Lung (tissue), 12 donors: ENCODE data around the gene ANXA3. TPM values are rescaled to one million over a fixed set of nuclear protein-coding genes. Genes with fewer than 3 reads are reported as not detected.

Experiments
- ATAC-seq: fragments of 200-7000 bp; cut with Tn5 transposase; one replicate; pipeline ENCODE4 v1.9.1; 2020; ENCODE audit warnings: moderate number of reproducible peaks; ENCODE audit not compliant: insufficient read depth, low FRiP score
- DNase-seq, 3 donors: peaks; one replicate each; pipeline ENCODE4 v3.0.0-alpha.2; 2013 to 2017
- H3K27ac ChIP-seq, 2 donors: one replicate each; pipeline ENCODE4 v1.5.1; 2013; ENCODE audit warnings: mild to moderate bottlenecking in 2 of 2, moderate library complexity in 2 of 2, control low read depth in 1 of 2, inconsistent platforms in 1 of 2, low read depth in 1 of 2, low read length in 1 of 2
- H3K27me3 ChIP-seq, 3 donors: one replicate each; pipeline ENCODE4 v1.5.1; 2013; ENCODE audit warnings: low read length in 2 of 3; ENCODE audit not compliant: control insufficient read depth in 3 of 3, insufficient read depth in 3 of 3
- H3K36me3 ChIP-seq, 4 donors: one replicate each; pipeline ENCODE4 v1.5.1; 2013; ENCODE audit warnings: low read length in 4 of 4, mild to moderate bottlenecking in 1 of 4, moderate library complexity in 1 of 4; ENCODE audit not compliant: control insufficient read depth in 4 of 4, insufficient read depth in 4 of 4
- H3K4me1 ChIP-seq, 5 donors: one replicate each; pipeline ENCODE4 v1.5.1; 2013; ENCODE audit warnings: low read length in 5 of 5, mild to moderate bottlenecking in 2 of 5, moderate library complexity in 1 of 5; ENCODE audit not compliant: control insufficient read depth in 5 of 5, insufficient read depth in 5 of 5
- H3K4me3 ChIP-seq: one replicate; pipeline ENCODE4 v1.5.1; 2013; ENCODE audit warnings: mild to moderate bottlenecking, control low read depth, moderate library complexity
- H3K9ac ChIP-seq, 2 donors: one replicate each; pipeline ENCODE4 v1.5.1; 2013; ENCODE audit warnings: low read length in 2 of 2, control low read depth in 1 of 2; ENCODE audit not compliant: insufficient read depth in 1 of 2
- H3K9me3 ChIP-seq, 4 donors: one replicate each; pipeline ENCODE4 v1.5.1; 2013; ENCODE audit warnings: low read length in 3 of 4, mild to moderate bottlenecking in 1 of 4, moderate library complexity in 1 of 4; ENCODE audit not compliant: control insufficient read depth in 4 of 4, insufficient read depth in 3 of 4
- CTCF ChIP-seq: IDR thresholded peaks from 2 replicates; pipeline ENCODE4 v1.5.1; 2012; ENCODE audit warnings: mild to moderate bottlenecking; ENCODE audit errors: control extremely low read depth, extremely low read depth
- WGBS, 2 donors: extraction: QIAGEN DNeasy Blood & Tissue Kit; methylation state at CpG; one replicate each; pipeline ENCODE4 v1.1.7; 2013; 5-methylcytosine and 5-hydroxymethylcytosine counted together
- polyA plus RNA-seq, 2 donors: library from polyadenylated mRNA; stranded (reverse); fragments of 200-250 nt; gene quantifications; one replicate each; pipeline ENCODE4 v1.2.1, GENCODE V29; 2013
- total RNA-seq, 2 donors: library from RNA; depleted of rRNA in 1 of 2; stranded (reverse); fragments of >200 nt in 1 of 2; gene quantifications; one replicate each; pipeline ENCODE4 v1.2.1, GENCODE V29; 2014 to 2021
- donor health status: control.
- donor health status: control.
- donor health status: Bipolar disorder and iron deficiency.
- donor health status: healthy.
- donor health status: DM: yes; HTN: yes; CAD: no.

Gene ANXA3
- total and polyA plus RNA-seq, 4 donors = 84.1 to 244 (median 156) TPM

- H3K9ac ChIP-seq = no peak overlapping the region
- no peaks in the 10 kb centered on the region for H3K27me3 ChIP-seq
- no peaks in the 10 kb centered on the region for H3K9me3 ChIP-seq
- H3K27ac ChIP-seq = no peak overlapping the region
- DNase-seq (no peak), ATAC-seq (no peak)
- H3K4me3 ChIP-seq = no peak overlapping the region
- no peaks in the 10 kb centered on the region for H3K36me3 ChIP-seq
- H3K4me1 ChIP-seq = peaks cover 0 to 3% (median 0%) of the 10 kb centered on the region in 5 donors
- WGBS, 2 donors = 73 to 79% methylated on average over 4 of the region's 4 CpGs
- TF ChIP-seq CTCF = no peak
These were observed 87.0 kb downstream of the ANXA3 start for GRCh38 chr4:78638337-78639172.

GRCh38 chr4:78640714-78641113 is 89.1 kb downstream of the ANXA3 start:
- Histone ChIP-seq H3K4me3 (no peak overlapping the region), H3K9me3 (no peaks in the 10 kb centered on the region), H3K27me3 (no peaks in the 10 kb centered on the region), H3K4me1 (peaks cover 0 to 8% (median 3%) of the 10 kb centered on the region in 5 donors), H3K9ac (no peak overlapping the region), H3K36me3 (no peaks in the 10 kb centered on the region), H3K27ac (no peak overlapping the region)
- 75 to 81% methylated on average over 1 of the region's 1 CpG for WGBS, 2 donors
- DNase-seq (no peak), ATAC-seq (no peak)
- TF ChIP-seq CTCF = no peak

DNA sequence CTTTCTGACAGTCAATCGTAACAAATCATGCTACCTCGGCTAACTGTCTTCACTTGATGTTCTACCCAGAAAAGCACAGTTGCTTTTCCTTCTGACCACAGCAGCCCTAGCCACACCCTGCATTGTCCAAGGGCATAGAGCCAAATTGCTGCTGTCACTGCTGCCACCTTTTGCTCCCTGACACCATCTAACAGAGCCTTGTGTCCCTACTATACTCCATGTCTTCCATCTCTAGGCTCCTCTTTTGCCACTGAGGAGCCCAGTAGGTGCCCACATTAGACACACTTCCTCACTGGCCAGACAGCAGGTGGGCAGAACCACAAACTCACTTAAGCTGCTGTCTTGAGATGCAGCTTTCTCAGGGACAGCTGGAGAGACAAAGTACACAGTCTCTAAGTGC is 91.4 kb downstream of the ANXA3 start:
- Histone ChIP-seq H3K27me3 (no peaks in the 10 kb centered on the region), H3K27ac (no peak overlapping the region), H3K9ac (no peak overlapping the region), H3K4me1 (peaks cover 3 to 18% (median 7%) of the 10 kb centered on the region in 5 donors), H3K4me3 (no peak overlapping the region), H3K36me3 (no peaks in the 10 kb centered on the region), H3K9me3 (no peaks in the 10 kb centered on the region)
- ATAC-seq (no peak), DNase-seq (no peak)
- no peak for TF ChIP-seq CTCF
- 63 to 73% methylated on average over 2 of the region's 2 CpGs for WGBS, 2 donors
